ENCODE results near the gene RAPGEF3.

RAPGEF3 gene

GRCh38 chr12:47753021-47754001, 5.4 kb downstream of the RAPGEF3 start:
- DNase-seq (ENCODE audit: insufficient read length, low spot score) (no peak), FAIRE-seq (peak; percentile 63)
- TF ChIP-seq POU2F2 (IDR thresholded peaks at IDR 0.05; ENCODE audit: low read depth, low read length) = no peak
- no peak for TF ChIP-seq TAF1 (IDR thresholded peaks at IDR 0.05; ENCODE audit: low read depth, low read length)
- no peak for TF ChIP-seq POLR2AphosphoS5 (IDR thresholded peaks at IDR 0.05; ENCODE audit: low read depth, low read length)
- no peak for TF ChIP-seq PAX5 (IDR thresholded peaks at IDR 0.05; ENCODE audit: insufficient read depth, low read length, severe bottlenecking)
- no peak for TF ChIP-seq POLR2A (IDR thresholded peaks at IDR 0.05; ENCODE audit: low read depth, low read length)
- no peak for TF ChIP-seq SPI1 (IDR thresholded peaks at IDR 0.05; ENCODE audit: low read depth, low read length)

- FAIRE-seq (no peak), DNase-seq (ENCODE audit: insufficient read length, low spot score) (no peak)
- TF ChIP-seq POLR2AphosphoS5 (IDR thresholded peaks at IDR 0.05; ENCODE audit: low read depth, low read length) = no peak
- TF ChIP-seq TAF1 (IDR thresholded peaks at IDR 0.05; ENCODE audit: low read depth, low read length) = no peak
- no peak for TF ChIP-seq PAX5 (IDR thresholded peaks at IDR 0.05; ENCODE audit: insufficient read depth, low read length, severe bottlenecking)
- TF ChIP-seq POU2F2 (IDR thresholded peaks at IDR 0.05; ENCODE audit: low read depth, low read length) = no peak
- no peak for TF ChIP-seq SPI1 (IDR thresholded peaks at IDR 0.05; ENCODE audit: low read depth, low read length)
- TF ChIP-seq POLR2A (IDR thresholded peaks at IDR 0.05; ENCODE audit: low read depth, low read length) = no peak
Measured at GRCh38 chr12:47752552-47752951, 6.1 kb downstream of the RAPGEF3 start.

DNA sequence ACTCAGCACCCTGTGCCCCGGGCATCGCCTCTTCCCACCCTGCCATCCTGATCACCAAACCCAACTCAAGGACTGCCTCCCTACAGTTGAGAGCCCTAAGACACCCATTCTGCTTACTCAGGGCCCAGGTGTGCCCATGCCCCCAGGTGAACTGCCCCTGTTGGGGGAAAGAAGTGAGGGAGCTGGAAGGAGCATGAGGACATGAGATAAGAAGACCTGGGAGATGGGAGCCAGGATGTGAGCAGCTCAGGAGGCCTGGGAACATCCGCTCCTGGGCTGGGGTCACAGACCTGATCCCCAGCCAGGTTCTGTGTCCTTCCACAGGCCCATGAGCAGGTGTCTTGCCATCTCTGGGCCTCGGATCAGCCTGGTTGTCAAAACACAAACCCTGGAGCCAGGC, 6.6 kb downstream of the RAPGEF3 start:
- FAIRE-seq (no peak), DNase-seq (ENCODE audit: insufficient read length, low spot score) (no peak)
- TF ChIP-seq SPI1 (IDR thresholded peaks at IDR 0.05; ENCODE audit: low read depth, low read length) = no peak
- TF ChIP-seq POLR2A (IDR thresholded peaks at IDR 0.05; ENCODE audit: low read depth, low read length) = no peak
- TF ChIP-seq POU2F2 (IDR thresholded peaks at IDR 0.05; ENCODE audit: low read depth, low read length) = no peak
- TF ChIP-seq POLR2AphosphoS5 (IDR thresholded peaks at IDR 0.05; ENCODE audit: low read depth, low read length) = no peak
- no peak for TF ChIP-seq PAX5 (IDR thresholded peaks at IDR 0.05; ENCODE audit: insufficient read depth, low read length, severe bottlenecking)
- no peak for TF ChIP-seq TAF1 (IDR thresholded peaks at IDR 0.05; ENCODE audit: low read depth, low read length)

DNA sequence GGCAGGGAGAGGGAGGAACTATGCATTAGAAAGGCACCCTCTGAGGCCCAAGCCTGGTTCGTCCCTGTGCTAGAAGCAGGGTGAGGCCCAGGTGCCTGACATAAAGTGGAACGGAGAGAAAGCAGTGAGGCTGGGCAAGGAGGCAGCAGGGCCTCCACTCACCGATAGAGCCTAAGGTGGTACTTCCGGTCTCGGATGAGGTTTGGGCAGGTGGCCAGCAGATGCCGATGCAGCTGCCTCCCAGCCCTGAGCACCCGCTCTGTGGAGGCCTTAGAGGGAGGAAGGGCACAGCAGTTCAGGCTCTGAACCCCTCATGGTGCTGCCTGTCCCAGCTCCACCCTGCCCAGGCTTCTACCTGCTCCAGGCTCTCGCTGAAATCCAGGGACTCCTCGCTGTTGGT, 7.1 kb downstream of the RAPGEF3 start:
- DNase-seq (ENCODE audit: insufficient read length, low spot score) (no peak), FAIRE-seq (no peak)
- TF ChIP-seq POLR2A (IDR thresholded peaks at IDR 0.05; ENCODE audit: low read depth, low read length) (no peak), POU2F2 (IDR thresholded peaks at IDR 0.05; ENCODE audit: low read depth, low read length) (no peak), POLR2AphosphoS5 (IDR thresholded peaks at IDR 0.05; ENCODE audit: low read depth, low read length) (no peak), TAF1 (IDR thresholded peaks at IDR 0.05; ENCODE audit: low read depth, low read length) (no peak), PAX5 (IDR thresholded peaks at IDR 0.05; ENCODE audit: insufficient read depth, low read length, severe bottlenecking) (no peak), SPI1 (IDR thresholded peaks at IDR 0.05; ENCODE audit: low read depth, low read length) (no peak)

DNA sequence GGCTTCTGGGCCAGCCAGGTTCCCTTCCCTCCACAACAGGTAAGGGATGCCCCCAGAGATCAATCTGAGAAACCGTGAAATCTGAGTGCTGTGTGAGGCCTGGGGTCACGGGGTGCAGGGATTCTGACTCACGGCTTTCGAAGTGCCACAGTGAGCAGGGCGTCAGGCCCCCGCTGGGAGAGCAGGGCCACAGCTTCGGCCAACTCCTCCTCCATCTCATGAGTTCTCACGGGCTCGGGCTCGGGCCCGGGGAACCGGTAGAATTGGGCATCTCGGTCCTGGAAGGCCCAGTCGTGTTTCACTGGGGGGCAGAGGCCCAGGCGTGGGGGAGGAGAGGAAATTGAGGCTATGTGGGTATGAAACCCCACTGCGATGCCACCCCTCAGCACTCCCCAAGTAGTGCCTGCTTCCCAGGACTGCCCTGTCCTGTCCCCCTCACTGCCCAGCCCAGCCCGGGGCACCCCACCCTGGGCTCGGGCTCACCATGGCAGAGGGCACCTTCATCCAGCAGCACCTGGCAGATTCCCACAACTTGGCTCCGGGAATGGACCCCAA, 7.7 kb downstream of the RAPGEF3 start:
- no peak for FAIRE-seq
- DNase-seq (ENCODE audit: insufficient read length, low spot score) = no peak
- no peak for TF ChIP-seq PAX5 (IDR thresholded peaks at IDR 0.05; ENCODE audit: insufficient read depth, low read length, severe bottlenecking)
- no peak for TF ChIP-seq POLR2A (IDR thresholded peaks at IDR 0.05; ENCODE audit: low read depth, low read length)
- no peak for TF ChIP-seq POLR2AphosphoS5 (IDR thresholded peaks at IDR 0.05; ENCODE audit: low read depth, low read length)
- TF ChIP-seq POU2F2 (IDR thresholded peaks at IDR 0.05; ENCODE audit: low read depth, low read length) = no peak
- TF ChIP-seq TAF1 (IDR thresholded peaks at IDR 0.05; ENCODE audit: low read depth, low read length) = no peak

DNA sequence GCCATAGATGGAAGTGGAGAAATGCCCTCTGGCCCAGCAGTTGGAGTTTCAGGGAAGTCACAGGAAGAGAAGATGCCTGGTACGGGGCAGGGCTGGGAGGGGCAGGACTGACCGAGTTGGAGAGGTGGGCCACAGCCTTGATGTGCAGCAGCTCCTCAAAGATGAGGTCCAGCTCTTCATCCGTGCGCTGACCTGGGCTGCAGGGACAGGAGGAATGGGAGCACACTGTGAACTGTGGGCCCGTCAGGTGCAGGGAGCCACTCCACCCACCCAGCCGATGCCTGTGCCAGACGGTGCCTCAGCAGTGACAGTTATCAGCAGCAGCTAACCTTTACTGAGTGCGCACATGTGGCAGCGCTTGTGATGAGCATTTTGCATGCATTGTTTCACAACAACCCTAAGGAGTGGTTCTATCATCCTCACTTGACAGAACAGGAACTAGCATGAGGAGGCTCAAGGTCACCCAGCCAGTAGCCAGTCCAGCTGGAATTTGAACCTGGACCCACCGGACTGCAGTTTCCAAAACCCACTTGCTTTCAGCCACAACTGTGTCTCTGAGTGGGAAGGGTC, 8.4 kb downstream of the RAPGEF3 start:
- FAIRE-seq = no peak
- no peak for DNase-seq (ENCODE audit: insufficient read length, low spot score)
- no peak for TF ChIP-seq POLR2AphosphoS5 (IDR thresholded peaks at IDR 0.05; ENCODE audit: low read depth, low read length)
- TF ChIP-seq POLR2A (IDR thresholded peaks at IDR 0.05; ENCODE audit: low read depth, low read length) = no peak
- TF ChIP-seq SPI1 (IDR thresholded peaks at IDR 0.05; ENCODE audit: low read depth, low read length) = no peak
- TF ChIP-seq POU2F2 (IDR thresholded peaks at IDR 0.05; ENCODE audit: low read depth, low read length) = no peak
- no peak for TF ChIP-seq PAX5 (IDR thresholded peaks at IDR 0.05; ENCODE audit: insufficient read depth, low read length, severe bottlenecking)
- TF ChIP-seq TAF1 (IDR thresholded peaks at IDR 0.05; ENCODE audit: low read depth, low read length) = no peak

GRCh38 chr12:47748899-47749298, 9.8 kb downstream of the RAPGEF3 start:
- TF ChIP-seq SPI1 (IDR thresholded peaks at IDR 0.05; ENCODE audit: low read depth, low read length) = no peak
- no peak for TF ChIP-seq TAF1 (IDR thresholded peaks at IDR 0.05; ENCODE audit: low read depth, low read length)
- TF ChIP-seq POLR2AphosphoS5 (IDR thresholded peaks at IDR 0.05; ENCODE audit: low read depth, low read length) = no peak
- no peak for TF ChIP-seq POU2F2 (IDR thresholded peaks at IDR 0.05; ENCODE audit: low read depth, low read length)

GRCh38 chr12:47748507-47748828, 10.2 kb downstream of the RAPGEF3 start:
- no peak for FAIRE-seq
- TF ChIP-seq POU2F2 (IDR thresholded peaks at IDR 0.05; ENCODE audit: low read depth, low read length) (no peak), TAF1 (IDR thresholded peaks at IDR 0.05; ENCODE audit: low read depth, low read length) (no peak), PAX5 (IDR thresholded peaks at IDR 0.05; ENCODE audit: insufficient read depth, low read length, severe bottlenecking) (no peak), SPI1 (IDR thresholded peaks at IDR 0.05; ENCODE audit: low read depth, low read length) (no peak), POLR2A (IDR thresholded peaks at IDR 0.05; ENCODE audit: low read depth, low read length) (no peak), POLR2AphosphoS5 (IDR thresholded peaks at IDR 0.05; ENCODE audit: low read depth, low read length) (no peak)
- DNase-seq (ENCODE audit: insufficient read length, low spot score) = no peak

More at GRCh38 chr12:47748899-47749298, 9.8 kb downstream of the RAPGEF3 start:
- FAIRE-seq (no peak), DNase-seq (ENCODE audit: insufficient read length, low spot score) (no peak)

Data from GM12891 (cell line).